ENCODE measurements around the gene PPP1R14B.
A peak's percentile ranks its signal among the peaks of the same experiment; 100 is the strongest.

PPP1R14B gene

GRCh38 chr11:64281957-64282770 is 35.4 kb upstream of the PPP1R14B start:
- no peak for DNase-seq (ENCODE audit: low read depth)

- DNase-seq (ENCODE audit: low read depth), result no peak
Observed at GRCh38 chr11:64278576-64279190, 31.9 kb upstream of the PPP1R14B start.

GRCh38 chr11:64276653-64277431 is 30.1 kb upstream of the PPP1R14B start:
- no peak for DNase-seq (ENCODE audit: low read depth)

- no peak for DNase-seq (ENCODE audit: low read depth)
Observed at GRCh38 chr11:64275841-64276240, 29.1 kb upstream of the PPP1R14B start.

DNA sequence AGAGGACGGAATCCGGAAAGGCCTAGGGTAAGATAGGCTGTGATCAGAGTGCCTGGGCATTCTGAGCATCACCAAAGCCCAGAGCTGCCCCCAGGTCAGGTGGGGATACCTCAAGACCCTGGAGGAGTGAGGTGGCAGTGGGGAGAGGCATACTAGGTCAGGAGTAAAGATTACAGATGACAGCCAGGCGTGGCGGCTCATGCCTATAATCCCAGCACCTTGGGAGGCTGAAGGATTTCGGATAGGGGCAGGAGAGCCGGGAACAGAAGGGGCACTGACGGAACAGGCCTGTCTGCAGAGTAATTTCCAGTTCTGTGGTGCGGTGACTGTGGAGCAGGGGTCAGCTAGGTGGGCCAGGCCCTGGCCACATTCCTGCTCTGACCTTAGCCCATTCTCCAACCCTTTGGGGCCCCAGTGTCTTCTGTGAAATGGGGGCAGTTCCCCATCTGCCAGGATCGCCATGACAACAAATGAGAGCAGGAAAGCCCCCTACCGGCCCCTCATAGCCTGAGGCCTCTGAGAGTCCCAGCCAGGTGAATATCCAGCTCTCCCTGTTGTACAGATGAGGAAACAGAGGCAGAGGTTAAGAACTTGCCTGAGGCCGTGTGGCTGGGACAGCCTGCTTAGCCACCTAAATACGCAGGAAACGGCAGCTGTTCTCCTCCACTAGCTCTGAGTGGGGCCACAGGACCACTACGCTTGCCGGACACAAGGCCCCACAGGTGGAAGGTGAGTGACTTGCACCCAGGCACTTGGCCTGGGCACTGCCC is 28.5 kb upstream of the PPP1R14B start:
- no peak for DNase-seq (ENCODE audit: low read depth)

DNA sequence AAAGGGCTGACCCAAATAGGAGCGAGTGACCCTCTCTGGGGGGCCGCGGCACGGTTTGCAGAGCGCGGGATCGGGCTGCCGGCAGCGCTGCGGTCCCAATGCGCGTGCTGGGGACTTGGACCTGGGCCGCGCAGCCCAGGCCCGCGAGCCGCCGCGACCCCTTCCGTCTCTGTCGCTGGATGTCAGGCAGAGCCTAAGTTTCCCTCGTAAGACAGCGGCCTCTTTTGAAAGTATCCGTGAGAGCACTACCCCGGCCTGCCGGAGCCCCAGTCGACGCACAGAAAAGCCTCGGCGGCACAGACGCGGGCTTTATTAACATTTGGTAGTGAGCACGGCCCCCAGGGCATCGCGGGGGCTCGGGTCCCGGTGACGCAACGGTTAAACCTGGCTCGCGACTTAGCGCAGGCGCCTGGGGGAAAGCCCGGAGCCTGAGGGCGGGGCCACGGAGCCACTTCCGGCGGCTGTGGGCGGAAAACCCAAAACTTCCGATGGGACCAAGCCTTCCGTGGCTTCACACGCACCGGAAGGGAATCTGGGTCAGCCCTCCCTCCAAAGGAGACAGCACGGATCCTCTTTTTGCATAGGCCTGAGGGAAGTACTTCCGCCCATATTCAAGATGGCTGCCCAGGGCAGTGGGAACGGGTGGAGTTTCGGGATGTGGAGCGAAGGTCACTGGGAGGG is 22.9 kb upstream of the PPP1R14B start:
- DNase-seq (ENCODE audit: low read depth), result peak; percentile 97

- DNase-seq (ENCODE audit: low read depth), result no peak
Observed at GRCh38 chr11:64268893-64269539, 22.3 kb upstream of the PPP1R14B start.

DNA sequence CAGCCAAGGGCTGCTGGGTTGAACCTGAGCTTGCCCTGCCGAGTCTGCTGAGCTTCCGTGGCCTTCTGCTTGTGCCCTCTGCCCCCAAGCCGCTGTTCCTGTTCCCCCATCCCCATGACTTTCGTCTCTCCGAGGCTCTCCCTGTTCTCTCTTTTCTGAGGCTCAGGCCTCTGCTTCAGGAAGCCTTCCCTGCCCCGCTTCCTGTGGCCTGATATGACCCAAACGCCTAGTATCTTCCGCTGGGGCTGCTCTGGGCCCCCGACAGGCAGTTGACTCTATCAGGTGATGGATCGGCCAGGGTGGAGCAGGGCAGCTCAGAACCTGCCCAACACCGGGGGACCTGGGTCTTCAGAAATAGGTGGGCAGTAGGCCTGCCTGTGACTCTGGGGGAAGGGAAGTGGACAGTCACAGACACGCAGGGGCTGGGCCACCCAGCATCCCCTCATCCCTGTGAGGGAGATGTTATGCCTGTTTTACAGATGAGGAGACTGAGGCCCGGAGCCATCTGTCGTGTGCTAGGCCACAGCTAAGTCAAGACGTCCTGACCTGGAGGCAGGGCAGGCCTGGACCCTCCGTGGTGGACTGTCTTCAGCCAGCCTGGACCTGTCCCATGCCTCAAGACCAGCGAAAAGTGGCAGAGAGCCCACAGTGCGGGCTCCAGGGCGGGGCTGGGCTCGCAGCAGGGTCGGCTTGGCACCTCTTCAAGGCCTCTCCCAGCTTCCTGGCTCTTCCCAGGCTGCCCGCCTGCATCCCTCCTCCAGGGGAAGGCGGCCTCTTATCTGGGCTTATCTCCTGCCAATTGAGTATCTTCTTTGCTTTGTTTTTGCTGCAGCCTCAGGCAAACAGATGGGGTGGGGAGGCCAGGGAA is 21.5 kb upstream of the PPP1R14B start:
- DNase-seq (ENCODE audit: low read depth), result no peak

- DNase-seq (ENCODE audit: low read depth), result no peak
Observed at GRCh38 chr11:64267207-64267945, 20.6 kb upstream of the PPP1R14B start.

GRCh38 chr11:64266339-64266738 is 19.6 kb upstream of the PPP1R14B start:
- DNase-seq (ENCODE audit: low read depth), result no peak

GRCh38 chr11:64265176-64266160 is 18.7 kb upstream of the PPP1R14B start:
- no peak for DNase-seq (ENCODE audit: low read depth)

- no peak for DNase-seq (ENCODE audit: low read depth)
Observed at GRCh38 chr11:64264371-64264852, 17.7 kb upstream of the PPP1R14B start.

- no peak for DNase-seq (ENCODE audit: low read depth)
Observed at GRCh38 chr11:64263947-64264317, 17.2 kb upstream of the PPP1R14B start.

GRCh38 chr11:64263021-64263946 is 16.5 kb upstream of the PPP1R14B start:
- no peak for DNase-seq (ENCODE audit: low read depth)

GRCh38 chr11:64262271-64263002 is 15.7 kb upstream of the PPP1R14B start:
- DNase-seq (ENCODE audit: low read depth), result no peak

DNA sequence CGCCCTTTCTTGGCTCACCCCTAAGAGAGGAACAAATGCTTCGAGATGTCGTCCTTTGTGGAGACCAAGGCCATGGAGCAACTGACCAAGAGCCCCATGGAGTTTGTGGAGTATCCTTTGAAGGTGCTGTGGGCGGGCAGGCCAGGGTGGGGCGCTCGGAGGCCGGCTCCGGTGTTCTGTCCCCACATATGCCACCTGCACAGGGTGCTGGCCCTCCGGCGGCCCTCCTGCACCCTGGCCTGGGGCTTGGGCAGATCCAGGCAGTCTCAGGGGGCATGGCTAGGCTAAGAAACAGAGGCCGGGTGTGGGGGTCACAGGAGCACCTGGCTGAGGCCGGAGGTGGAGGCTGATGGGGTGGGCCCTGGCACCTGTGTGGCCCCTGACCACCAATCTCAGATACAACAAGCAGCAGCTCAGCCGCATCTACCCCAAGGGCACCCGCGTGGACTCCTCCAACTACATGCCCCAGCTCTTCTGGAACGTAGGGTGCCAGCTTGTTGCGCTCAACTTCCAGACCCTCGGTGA is 14.9 kb upstream of the PPP1R14B start:
- DNase-seq (ENCODE audit: low read depth), result no peak

Measured in T-helper 22 cell (primary cell).